ENCODE measurements around the gene MPPED1.

MPPED1 gene

GRCh38 chr22:43412808-43413795, 1.3 kb downstream of the MPPED1 start:
- no peak for DNase-seq

- no peak for DNase-seq
These were observed 2.0 kb downstream of the MPPED1 start for GRCh38 chr22:43413826-43414225.

- DNase-seq: no peak
These were observed 3.9 kb downstream of the MPPED1 start for GRCh38 chr22:43415681-43416080.

GRCh38 chr22:43417555-43417954, 5.7 kb downstream of the MPPED1 start:
- no peak for DNase-seq

- DNase-seq: no peak
These were observed 6.4 kb downstream of the MPPED1 start for GRCh38 chr22:43418079-43418825.

- DNase-seq: no peak
These were observed 7.7 kb downstream of the MPPED1 start for GRCh38 chr22:43419371-43420080.

- DNase-seq: no peak
These were observed 9.3 kb downstream of the MPPED1 start for GRCh38 chr22:43421046-43421665.

- no peak for DNase-seq
These were observed 10.3 kb downstream of the MPPED1 start for GRCh38 chr22:43421914-43422615.

- no peak for DNase-seq
These were observed 11.2 kb downstream of the MPPED1 start for GRCh38 chr22:43423046-43423445.

- DNase-seq: no peak
These were observed 12.4 kb downstream of the MPPED1 start for GRCh38 chr22:43424201-43424600.

GRCh38 chr22:43424666-43425630, 13.1 kb downstream of the MPPED1 start:
- no peak for DNase-seq

GRCh38 chr22:43425976-43426785, 14.4 kb downstream of the MPPED1 start:
- DNase-seq: no peak

GRCh38 chr22:43426816-43427215, 15.0 kb downstream of the MPPED1 start:
- DNase-seq: no peak

- DNase-seq: no peak
These were observed 15.6 kb downstream of the MPPED1 start for GRCh38 chr22:43427296-43428004.

GRCh38 chr22:43428005-43428485, 16.2 kb downstream of the MPPED1 start:
- DNase-seq: no peak

- DNase-seq: no peak
These were observed 16.7 kb downstream of the MPPED1 start for GRCh38 chr22:43428521-43428920.

GRCh38 chr22:43429426-43429825, 17.6 kb downstream of the MPPED1 start:
- DNase-seq: no peak

- DNase-seq: no peak
These were observed 20.2 kb downstream of the MPPED1 start for GRCh38 chr22:43431808-43432554.
